ENCODE results near the gene MARS1.

The MARS1 gene

DNA sequence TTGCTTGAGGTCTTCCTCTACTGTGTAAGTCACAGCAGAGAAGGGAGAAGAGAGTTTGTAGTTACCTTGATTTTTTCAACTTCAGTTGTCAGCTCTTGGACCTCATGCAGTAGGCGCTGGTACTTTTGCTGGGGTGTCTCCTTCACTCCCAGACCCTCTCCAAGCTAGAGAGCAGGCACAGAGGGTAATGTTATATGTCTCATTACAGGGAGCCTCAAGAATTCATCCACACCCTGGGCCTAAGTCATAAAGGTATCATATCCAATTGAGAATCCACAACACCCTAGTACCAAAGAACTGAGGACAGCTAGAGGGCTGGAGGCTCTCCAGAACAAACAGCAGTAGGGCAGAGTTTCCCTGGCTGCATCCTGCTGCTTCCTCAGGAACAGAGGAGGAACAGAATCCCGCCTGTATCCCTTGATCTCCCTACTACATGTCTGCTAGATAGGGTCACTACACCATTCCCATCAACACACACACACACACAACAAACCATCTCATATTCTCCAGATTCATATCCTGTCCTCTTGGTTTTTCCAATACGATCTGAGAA, 47.2 kb downstream of the MARS1 start:
- H3K79me2 ChIP-seq (ENCODE audit: low read length): no peaks in the 10 kb centered on the region
- no peak overlapping the region for H3K27ac ChIP-seq (ENCODE audit: low read length)
- no peaks in the 10 kb centered on the region for H3K9me3 ChIP-seq (replicated peaks; ENCODE audit: insufficient read depth, low read length)
- no peaks in the 10 kb centered on the region for H4K20me1 ChIP-seq (ENCODE audit: insufficient read depth, low read length)
- no peaks in the 10 kb centered on the region; the same call in 1 of the 2 replicates for H3F3A ChIP-seq (ENCODE audit: insufficient read depth, low read length)
- no peak for TF ChIP-seq EZH2 (optimal IDR thresholded peaks at IDR 0.05; ENCODE audit: low read depth, low read length)
- TF ChIP-seq EZH2phosphoT487 (IDR thresholded peaks at IDR 0.05; ENCODE audit: low read length): no peak
- H3K4me2 ChIP-seq (ENCODE audit: low read depth, low read length): no peak overlapping the region
- no peak overlapping the region for H3K4me3 ChIP-seq (ENCODE audit: low read length)
- H3K9ac ChIP-seq (ENCODE audit: low read length): no peak overlapping the region
- H3K9me2 ChIP-seq (replicated peaks; ENCODE audit: insufficient read depth, low read length): no peaks in the 10 kb centered on the region
- no peak for DNase-seq
- H3K4me1 ChIP-seq (ENCODE audit: low read length): no peaks in the 10 kb centered on the region
- 0 out of 2 replicates have a peak, but pooled peaks cover 3% of the 10 kb centered on the region for H3K36me3 ChIP-seq (replicated peaks; ENCODE audit: insufficient read depth, low read length)
- H3K27me3 ChIP-seq (replicated peaks; ENCODE audit: insufficient read depth, low read length): no peaks in the 10 kb centered on the region
- H2AFZ ChIP-seq (ENCODE audit: low read length): no peak overlapping the region

DNA sequence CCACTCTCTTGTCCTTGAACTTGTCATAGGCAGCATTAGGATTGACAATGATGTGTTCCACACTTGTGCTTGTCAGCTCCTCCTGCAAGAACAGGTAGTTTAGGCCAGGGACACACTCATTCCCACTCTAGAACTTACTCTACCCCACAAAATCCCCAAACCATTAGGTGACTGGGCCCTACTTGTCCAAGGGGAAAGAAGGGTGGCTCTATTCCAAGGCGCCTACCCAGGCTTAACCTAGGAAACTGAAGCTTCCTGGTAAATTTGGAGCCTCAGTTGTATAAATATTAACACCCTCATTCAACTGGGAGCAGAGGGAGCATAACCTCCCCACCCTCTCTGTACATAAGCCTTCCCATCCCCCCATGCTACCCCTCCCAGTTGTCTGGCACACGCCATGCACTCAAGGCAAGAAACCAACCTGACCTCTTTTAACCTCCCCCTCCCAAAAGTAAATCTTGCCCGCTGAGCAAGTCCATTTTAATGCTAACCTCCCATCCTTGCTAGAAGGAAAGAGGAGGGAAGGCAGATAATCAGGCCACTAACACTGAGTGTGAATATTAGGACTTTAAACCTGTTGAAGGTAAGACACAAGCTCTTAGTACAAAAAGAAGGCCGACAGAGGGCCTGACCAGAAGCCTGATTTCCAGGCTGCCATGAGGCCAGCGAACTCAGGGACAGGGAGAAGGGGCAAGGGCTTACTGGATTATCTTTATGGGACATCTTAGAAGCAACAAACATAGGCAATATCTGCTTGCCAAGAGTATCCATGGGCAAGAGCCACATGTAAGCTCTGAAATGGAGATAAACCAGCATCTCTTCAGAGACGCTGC, 48.1 kb downstream of the MARS1 start:
- 0 out of 2 replicates have a peak, but pooled peaks cover 3% of the 10 kb centered on the region for H3K36me3 ChIP-seq (replicated peaks; ENCODE audit: insufficient read depth, low read length)
- H3K27ac ChIP-seq (ENCODE audit: low read length): no peak overlapping the region
- no peak overlapping the region for H3K4me3 ChIP-seq (ENCODE audit: low read length)
- TF ChIP-seq EZH2 (optimal IDR thresholded peaks at IDR 0.05; ENCODE audit: low read depth, low read length) (no peak), EZH2phosphoT487 (IDR thresholded peaks at IDR 0.05; ENCODE audit: low read length) (no peak)
- TF ChIP-seq, protein P1, sequence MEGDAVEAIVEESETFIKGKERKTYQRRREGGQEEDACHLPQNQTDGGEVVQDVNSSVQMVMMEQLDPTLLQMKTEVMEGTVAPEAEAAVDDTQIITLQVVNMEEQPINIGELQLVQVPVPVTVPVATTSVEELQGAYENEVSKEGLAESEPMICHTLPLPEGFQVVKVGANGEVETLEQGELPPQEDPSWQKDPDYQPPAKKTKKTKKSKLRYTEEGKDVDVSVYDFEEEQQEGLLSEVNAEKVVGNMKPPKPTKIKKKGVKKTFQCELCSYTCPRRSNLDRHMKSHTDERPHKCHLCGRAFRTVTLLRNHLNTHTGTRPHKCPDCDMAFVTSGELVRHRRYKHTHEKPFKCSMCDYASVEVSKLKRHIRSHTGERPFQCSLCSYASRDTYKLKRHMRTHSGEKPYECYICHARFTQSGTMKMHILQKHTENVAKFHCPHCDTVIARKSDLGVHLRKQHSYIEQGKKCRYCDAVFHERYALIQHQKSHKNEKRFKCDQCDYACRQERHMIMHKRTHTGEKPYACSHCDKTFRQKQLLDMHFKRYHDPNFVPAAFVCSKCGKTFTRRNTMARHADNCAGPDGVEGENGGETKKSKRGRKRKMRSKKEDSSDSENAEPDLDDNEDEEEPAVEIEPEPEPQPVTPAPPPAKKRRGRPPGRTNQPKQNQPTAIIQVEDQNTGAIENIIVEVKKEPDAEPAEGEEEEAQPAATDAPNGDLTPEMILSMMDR (IDR thresholded peaks at IDR 0.05; ENCODE audit: low read length): no peak
- H3K9me2 ChIP-seq (replicated peaks; ENCODE audit: insufficient read depth, low read length): no peaks in the 10 kb centered on the region
- H2AFZ ChIP-seq (ENCODE audit: low read length): no peak overlapping the region
- H3F3A ChIP-seq (ENCODE audit: insufficient read depth, low read length): no peaks in the 10 kb centered on the region; the same call in 1 of the 2 replicates
- H3K9ac ChIP-seq (ENCODE audit: low read length): no peak overlapping the region
- H3K27me3 ChIP-seq (replicated peaks; ENCODE audit: insufficient read depth, low read length): no peaks in the 10 kb centered on the region
- no peaks in the 10 kb centered on the region for H3K4me1 ChIP-seq (ENCODE audit: low read length)
- H3K79me2 ChIP-seq (ENCODE audit: low read length): no peaks in the 10 kb centered on the region
- H3K9me3 ChIP-seq (replicated peaks; ENCODE audit: insufficient read depth, low read length): no peaks in the 10 kb centered on the region
- H4K20me1 ChIP-seq (ENCODE audit: insufficient read depth, low read length): no peaks in the 10 kb centered on the region
- no peak overlapping the region for H3K4me2 ChIP-seq (ENCODE audit: low read depth, low read length)
- DNase-seq: no peak

DNA sequence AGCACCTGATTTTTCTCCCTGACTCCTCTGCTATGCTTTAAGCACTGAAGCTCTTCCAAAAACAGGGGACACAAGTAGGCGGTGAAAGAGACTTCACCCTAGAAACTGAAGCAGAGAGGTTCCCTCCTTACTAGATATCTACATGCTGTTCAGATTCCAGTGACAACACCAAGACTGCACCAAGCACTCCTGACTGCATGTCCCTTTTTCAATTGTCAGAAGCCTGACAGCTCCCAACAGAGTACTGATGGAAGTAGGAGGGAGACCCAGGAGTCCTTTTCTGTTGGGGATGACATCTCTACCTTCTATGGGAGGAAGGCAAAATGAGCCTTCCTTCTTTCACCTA, 48.7 kb downstream of the MARS1 start:
- H3F3A ChIP-seq (ENCODE audit: insufficient read depth, low read length): no peaks in the 10 kb centered on the region; the same call in 1 of the 2 replicates
- H3K27me3 ChIP-seq (replicated peaks; ENCODE audit: insufficient read depth, low read length): no peaks in the 10 kb centered on the region
- peak; percentile 3 for DNase-seq
- H3K4me1 ChIP-seq (ENCODE audit: low read length): no peaks in the 10 kb centered on the region
- H3K79me2 ChIP-seq (ENCODE audit: low read length): no peaks in the 10 kb centered on the region
- no peak overlapping the region for H2AFZ ChIP-seq (ENCODE audit: low read length)
- H3K4me2 ChIP-seq (ENCODE audit: low read depth, low read length): no peak overlapping the region
- no peaks in the 10 kb centered on the region for H3K9me3 ChIP-seq (replicated peaks; ENCODE audit: insufficient read depth, low read length)
- no peaks in the 10 kb centered on the region for H3K9me2 ChIP-seq (replicated peaks; ENCODE audit: insufficient read depth, low read length)
- H3K9ac ChIP-seq (ENCODE audit: low read length): no peak overlapping the region
- 0 out of 2 replicates have a peak, but pooled peaks cover 3% of the 10 kb centered on the region for H3K36me3 ChIP-seq (replicated peaks; ENCODE audit: insufficient read depth, low read length)
- no peak overlapping the region for H3K27ac ChIP-seq (ENCODE audit: low read length)
- H4K20me1 ChIP-seq (ENCODE audit: insufficient read depth, low read length): no peaks in the 10 kb centered on the region
- no peak for TF ChIP-seq EZH2 (optimal IDR thresholded peaks at IDR 0.05; ENCODE audit: low read depth, low read length)
- TF ChIP-seq, protein P1 (IDR thresholded peaks at IDR 0.05; ENCODE audit: low read length): no peak
- no peak for TF ChIP-seq EZH2phosphoT487 (IDR thresholded peaks at IDR 0.05; ENCODE audit: low read length)
- H3K4me3 ChIP-seq (ENCODE audit: low read length): no peak overlapping the region
